PFSK-1 (cell line): Measurements from ENCODE around the gene UXS1.

ENCODE experiments used
- FOXP2 ChIP-seq: optimal IDR thresholded peaks from 2 replicates; pipeline ENCODE3; 2011; ENCODE audit warnings: borderline replicate concordance, control low read depth, inconsistent platforms; ENCODE audit not compliant: insufficient read depth; ENCODE audit errors: extremely low read length, extremely low read depth
- POLR2AphosphoS5 ChIP-seq: IDR thresholded peaks from 2 replicates; pipeline ENCODE4 v1.6.1; 2012; ENCODE audit warnings: low read depth, mild to moderate bottlenecking, control low read depth, low read length, moderate library complexity
- REST ChIP-seq, 2 experiments: IDR thresholded peaks; 2 replicates each; pipeline versions ENCODE4 v1.6.1 to v1.8.0; 2011 to 2012; ENCODE audit warnings: low read depth in 2 of 2, low read length in 2 of 2, control low read depth in 1 of 2, inconsistent platforms in 1 of 2, mild to moderate bottlenecking in 1 of 2, moderate library complexity in 1 of 2; ENCODE audit not compliant: insufficient read depth in 1 of 2
- SIN3A ChIP-seq: IDR thresholded peaks from 2 replicates; pipeline ENCODE4 v1.6.1; 2012; ENCODE audit warnings: mild to moderate bottlenecking, low read length, moderate library complexity, borderline replicate concordance; ENCODE audit not compliant: insufficient read depth
- TAF1 ChIP-seq: IDR thresholded peaks from 2 replicates; pipeline ENCODE4 v1.6.1; 2012; ENCODE audit warnings: low read length, control low read depth, borderline replicate concordance; ENCODE audit not compliant: insufficient read depth

The UXS1 gene

GRCh38 chr2:106140113-106140512 is 54.0 kb downstream of the UXS1 start:
- TF ChIP-seq FOXP2 (no peak), TAF1 (no peak), REST (IDR thresholded peaks at IDR 0.05; ENCODE audit: insufficient read depth in 1 of 2, low read depth in 2 of 2, low read length in 2 of 2) (no peak), SIN3A (no peak), POLR2AphosphoS5 (no peak)

GRCh38 chr2:106139238-106139935 is 54.7 kb downstream of the UXS1 start:
- no peak for TF ChIP-seq POLR2AphosphoS5
- TF ChIP-seq FOXP2: no peak
- TF ChIP-seq REST (IDR thresholded peaks at IDR 0.05; ENCODE audit: insufficient read depth in 1 of 2, low read depth in 2 of 2, low read length in 2 of 2): no peak
- no peak for TF ChIP-seq TAF1
- TF ChIP-seq SIN3A: no peak

- TF ChIP-seq TAF1 (no peak), POLR2AphosphoS5 (no peak), FOXP2 (no peak), REST (IDR thresholded peaks at IDR 0.05; ENCODE audit: insufficient read depth in 1 of 2, low read depth in 2 of 2, low read length in 2 of 2) (no peak), SIN3A (no peak)
These were observed 55.4 kb downstream of the UXS1 start for GRCh38 chr2:106138543-106139237.

GRCh38 chr2:106137731-106138521 is 56.2 kb downstream of the UXS1 start:
- TF ChIP-seq SIN3A: no peak
- no peak for TF ChIP-seq POLR2AphosphoS5
- no peak for TF ChIP-seq TAF1
- TF ChIP-seq REST (IDR thresholded peaks at IDR 0.05; ENCODE audit: insufficient read depth in 1 of 2, low read depth in 2 of 2, low read length in 2 of 2): no peak
- no peak for TF ChIP-seq FOXP2
